Measurements from ENCODE around the gene CLGN. TPM values are rescaled to one million over a fixed set of nuclear protein-coding genes. Genes with fewer than 3 reads are reported as not detected.

Gene CLGN
- total RNA-seq, 1 donor from 2014 or later = 44.7 TPM

GRCh38 chr4:140395668-140396067, 31.8 kb downstream of the CLGN start:
- no peak for DNase-seq (ENCODE audit: low spot score)
- intact Hi-C loops (cut with DNase I) = no loop called here

GRCh38 chr4:140388015-140388414, 39.4 kb downstream of the CLGN start:
- no peak for DNase-seq (ENCODE audit: low spot score)
- intact Hi-C loops (cut with DNase I) = no loop called here

GRCh38 chr4:140382732-140383131, 44.7 kb downstream of the CLGN start:
- intact Hi-C loops (cut with DNase I) = no loop called here
- DNase-seq (ENCODE audit: low spot score) = no peak

- intact Hi-C loops (cut with DNase I) = loop anchor here (2.0 to 5.0 kb wide), 2 partner anchors 53 to 383 kb away; partner anchors contain the start of genes CLGN and TBC1D9
- DNase-seq (ENCODE audit: low spot score) = no peak
Observed at GRCh38 chr4:140374130-140374477, 53.3 kb downstream of the CLGN start.

GRCh38 chr4:140373328-140374129, 53.9 kb downstream of the CLGN start, which contains the start of gene SCOC:
SCOC (plus strand) TSS chr4:140373646; CDS start chr4:140379171, 5,525 bp downstream.
- intact Hi-C loops (cut with DNase I) = loop anchor here (1.0 to 5.0 kb wide), 3 partner anchors 53 to 384 kb away; partner anchors contain the start of genes CLGN, ELMOD2 and TBC1D9

GRCh38 chr4:140372751-140373327, 54.6 kb downstream of the CLGN start:
- DNase-seq (ENCODE audit: low spot score) = no peak
- intact Hi-C loops (cut with DNase I) = loop anchor here (1.0 to 5.0 kb wide), 2 partner anchors 151 to 384 kb away; partner anchors contain the start of genes ELMOD2 and TBC1D9

More at GRCh38 chr4:140373328-140374129, 53.9 kb downstream of the CLGN start, which contains the start of gene SCOC:
- peak; percentile 100 for DNase-seq (ENCODE audit: low spot score)

- DNase-seq (ENCODE audit: low spot score) = no peak
- intact Hi-C loops (cut with DNase I) = no loop called here
Observed at GRCh38 chr4:140368686-140369085, 58.8 kb downstream of the CLGN start.

GRCh38 chr4:140367738-140368137, 59.7 kb downstream of the CLGN start:
- no peak for DNase-seq (ENCODE audit: low spot score)
- intact Hi-C loops (cut with DNase I) = no loop called here

- intact Hi-C loops (cut with DNase I) = loop anchor here (5.0 kb wide), 1 partner anchor 244 kb away; no protein-coding TSS in a partner anchor
Observed at GRCh38 chr4:140363558-140363957, 63.9 kb downstream of the CLGN start.

GRCh38 chr4:140363051-140363450, 64.4 kb downstream of the CLGN start:
- no peak for DNase-seq (ENCODE audit: low spot score)
- intact Hi-C loops (cut with DNase I) = loop anchor here (5.0 kb wide), 1 partner anchor 244 kb away; no protein-coding TSS in a partner anchor

More at GRCh38 chr4:140363558-140363957, 63.9 kb downstream of the CLGN start:
- DNase-seq (ENCODE audit: low spot score) = no peak

- DNase-seq (ENCODE audit: low spot score) = no peak
- intact Hi-C loops (cut with DNase I) = loop anchor here (2.0 to 5.0 kb wide), 2 partner anchors 246 to 490 kb away; no protein-coding TSS in a partner anchor
Observed at GRCh38 chr4:140361099-140361498, 66.3 kb downstream of the CLGN start.

- peak; percentile 82 for DNase-seq (ENCODE audit: low spot score)
- intact Hi-C loops (cut with DNase I) = loop anchor here (2.0 to 5.0 kb wide), 2 partner anchors 248 to 491 kb away; no protein-coding TSS in a partner anchor
Observed at GRCh38 chr4:140359562-140360427, 67.7 kb downstream of the CLGN start.

- intact Hi-C loops (cut with DNase I) = no loop called here
- no peak for DNase-seq (ENCODE audit: low spot score)
Observed at GRCh38 chr4:140358281-140358680, 69.2 kb downstream of the CLGN start.

- no peak for DNase-seq (ENCODE audit: low spot score)
- intact Hi-C loops (cut with DNase I) = no loop called here
Observed at GRCh38 chr4:140357868-140358267, 69.6 kb downstream of the CLGN start.

GRCh38 chr4:140355288-140355687, 72.2 kb downstream of the CLGN start:
- intact Hi-C loops (cut with DNase I) = no loop called here
- no peak for DNase-seq (ENCODE audit: low spot score)

GRCh38 chr4:140353786-140354185, 73.7 kb downstream of the CLGN start:
- intact Hi-C loops (cut with DNase I) = no loop called here
- no peak for DNase-seq (ENCODE audit: low spot score)

GRCh38 chr4:140351093-140352075, 76.1 kb downstream of the CLGN start:
- intact Hi-C loops (cut with DNase I) = no loop called here

GRCh38 chr4:140349816-140350215, 77.6 kb downstream of the CLGN start:
- DNase-seq (ENCODE audit: low spot score) = no peak
- intact Hi-C loops (cut with DNase I) = no loop called here

More at GRCh38 chr4:140351093-140352075, 76.1 kb downstream of the CLGN start:
- DNase-seq (ENCODE audit: low spot score) = no peak

All from cardiac septum (tissue), 1 donor.